Fibroblast of peridontal ligament (primary cell): ENCODE results near the gene TMEM147.

Experiments used
- DNase-seq: peaks from one replicate; pipeline ENCODE4 v3.0.0-alpha.2; 2010; ENCODE audit errors: extremely low read depth

Gene TMEM147

DNA sequence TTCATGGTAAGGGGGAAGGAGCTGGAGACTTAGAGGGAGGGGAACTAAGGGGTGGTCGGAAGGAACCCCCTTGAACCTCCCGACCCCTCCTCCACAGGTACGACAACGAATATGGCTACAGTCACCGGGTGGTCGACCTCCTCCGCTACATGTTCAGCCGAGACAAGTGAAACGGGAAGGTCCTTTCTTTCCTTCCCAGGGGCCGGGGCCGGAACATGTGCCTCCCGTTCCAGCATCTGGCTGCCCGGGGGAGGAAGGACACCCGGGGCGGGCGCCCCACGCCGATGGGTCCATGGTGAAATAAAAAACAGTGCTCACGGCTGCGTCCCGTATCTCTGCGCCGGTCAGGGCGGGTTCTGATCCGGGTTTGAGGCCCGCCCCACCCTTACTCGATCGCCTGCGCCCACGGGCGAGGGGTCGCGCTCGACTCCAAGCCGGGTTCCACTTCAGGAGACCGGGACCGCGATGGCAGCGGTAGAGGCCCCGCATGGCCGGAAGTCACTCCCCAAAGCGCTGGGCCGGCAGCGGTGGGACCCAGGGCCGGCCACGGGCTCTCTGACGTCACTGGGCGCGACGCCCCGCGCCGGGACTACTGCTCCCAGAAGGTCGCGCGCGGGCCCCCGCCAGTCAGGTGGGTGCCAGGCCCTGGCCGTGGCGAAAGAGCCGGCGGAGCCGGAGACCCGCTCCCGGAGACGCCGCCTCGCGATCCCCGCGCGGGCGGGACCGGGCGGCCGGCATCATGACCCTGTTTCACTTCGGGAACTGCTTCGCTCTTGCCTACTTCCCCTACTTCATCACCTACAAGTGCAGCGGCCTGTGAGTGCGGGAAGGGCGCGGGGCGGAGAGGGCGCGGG is at the start of gene TMEM147:
TSS of gene TMEM147 (plus strand) at position 626 of the 854 bp plus-strand sequence. CDS start at position 740, 114 bp downstream.
- DNase-seq: peak; percentile 76

GRCh38 chr19:35497406-35497805 is 48.0 kb upstream of the TMEM147 start:
- no peak for DNase-seq

GRCh38 chr19:35498220-35498619 is 47.2 kb upstream of the TMEM147 start:
- DNase-seq: no peak

DNA sequence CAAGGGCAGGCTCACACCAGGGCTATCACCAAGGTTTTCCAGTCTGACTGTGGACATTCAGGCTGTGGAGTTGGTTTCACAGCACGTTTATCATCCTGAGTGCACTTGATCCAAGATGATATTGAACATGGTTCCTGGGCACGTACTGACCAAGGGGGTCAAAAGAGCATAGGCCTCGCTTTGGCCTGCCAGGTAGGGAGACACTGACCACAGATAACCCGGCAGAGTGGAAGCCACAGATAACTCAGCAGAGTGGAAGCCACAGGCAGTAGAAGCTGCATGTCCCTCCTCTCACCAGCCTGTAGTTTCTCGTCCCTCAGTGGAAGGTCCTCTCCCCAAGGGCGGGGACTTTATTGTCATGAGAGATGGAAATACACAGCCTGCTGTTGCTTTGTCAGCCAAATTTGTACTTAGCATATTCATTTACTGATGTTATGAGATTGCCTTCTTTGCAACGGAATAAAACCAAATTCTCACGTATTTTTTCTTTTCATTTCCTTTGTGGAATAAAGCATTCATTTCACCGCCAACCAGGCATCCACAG is 46.4 kb upstream of the TMEM147 start:
- no peak for DNase-seq

DNA sequence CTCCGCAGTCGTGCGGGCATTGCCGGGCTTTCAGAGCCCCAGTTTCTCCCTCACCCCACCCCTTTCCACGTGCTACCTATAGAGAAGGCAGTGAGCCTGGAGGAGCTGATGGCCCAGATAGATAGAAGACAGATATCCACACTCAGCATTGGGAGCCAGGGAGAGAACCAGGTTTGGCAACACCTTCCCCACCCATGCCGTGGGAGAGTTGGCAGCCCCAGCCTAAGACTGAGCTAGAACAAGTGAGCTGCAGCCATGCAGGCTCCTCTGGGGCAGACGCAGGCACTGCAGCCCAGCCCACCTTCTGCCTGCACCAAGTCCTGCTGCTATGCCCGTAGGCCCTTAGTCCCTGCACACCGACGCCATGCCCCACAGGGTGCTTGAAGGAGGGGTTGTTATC is 44.8 kb upstream of the TMEM147 start:
- no peak for DNase-seq

DNA sequence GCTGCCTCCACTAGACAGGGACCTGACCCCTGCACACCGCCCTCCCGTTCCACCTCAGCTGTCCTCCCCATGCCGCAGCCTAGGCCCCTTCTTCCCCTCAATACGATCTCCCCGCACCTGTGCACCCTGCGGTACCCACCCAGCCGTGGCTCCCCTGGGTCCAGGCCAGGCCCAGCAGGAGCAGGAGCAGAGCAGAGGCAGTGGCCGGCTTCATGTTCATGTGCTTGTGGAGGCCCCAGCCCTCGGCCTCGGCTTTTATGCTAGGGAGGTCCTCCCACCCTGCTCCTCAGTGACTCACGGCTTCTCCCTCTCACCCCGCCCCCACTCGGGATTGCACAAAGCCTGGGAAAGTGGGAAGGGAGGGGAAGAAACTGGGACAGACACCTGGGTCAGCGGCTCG is 43.7 kb upstream of the TMEM147 start:
- DNase-seq: no peak

DNA sequence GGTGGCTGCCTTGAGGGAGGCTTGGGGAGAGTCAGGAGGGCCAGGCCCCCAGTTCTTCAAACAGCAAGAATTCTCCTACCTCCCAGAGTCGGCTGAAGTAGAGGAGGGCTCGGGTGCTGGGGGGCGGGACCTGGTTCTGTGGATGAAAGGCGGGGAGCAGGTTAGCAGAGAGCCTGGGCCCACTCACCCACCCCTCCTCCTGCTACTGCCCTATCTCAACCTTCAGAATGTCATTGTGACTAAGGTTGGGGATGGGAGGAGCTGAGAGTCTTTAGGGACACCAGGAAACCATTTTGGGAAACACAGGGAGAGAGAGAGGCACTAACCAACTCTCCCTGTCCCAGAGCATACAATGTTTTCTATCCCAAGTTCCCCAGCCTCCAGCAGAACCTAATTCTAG is 42.7 kb upstream of the TMEM147 start:
- no peak for DNase-seq

DNA sequence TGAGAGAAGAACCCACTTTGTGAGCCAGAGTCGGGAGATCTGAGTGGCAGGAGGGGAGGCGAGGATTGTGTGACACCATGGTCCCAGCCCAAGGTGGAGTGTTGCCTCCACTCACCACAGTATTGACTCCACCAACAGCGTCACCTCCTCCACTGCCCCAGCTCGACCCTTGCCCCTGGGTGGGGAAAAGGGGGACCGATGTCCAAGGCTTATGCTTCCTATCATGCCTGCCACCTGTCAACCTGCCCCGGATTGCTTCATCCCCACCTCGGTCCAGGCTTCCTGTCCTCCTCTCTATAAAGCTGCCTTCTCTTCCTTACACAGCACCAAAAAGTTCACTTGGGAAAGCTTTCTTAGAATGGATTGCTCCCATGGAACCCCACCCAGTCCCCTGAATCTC is 39.4 kb upstream of the TMEM147 start:
- no peak for DNase-seq

GRCh38 chr19:35507561-35507960 is 37.9 kb upstream of the TMEM147 start:
- no peak for DNase-seq

- no peak for DNase-seq
Observed at GRCh38 chr19:35508129-35508528, 37.3 kb upstream of the TMEM147 start.

- DNase-seq: no peak
Observed at GRCh38 chr19:35509018-35509652, 36.3 kb upstream of the TMEM147 start.

DNA sequence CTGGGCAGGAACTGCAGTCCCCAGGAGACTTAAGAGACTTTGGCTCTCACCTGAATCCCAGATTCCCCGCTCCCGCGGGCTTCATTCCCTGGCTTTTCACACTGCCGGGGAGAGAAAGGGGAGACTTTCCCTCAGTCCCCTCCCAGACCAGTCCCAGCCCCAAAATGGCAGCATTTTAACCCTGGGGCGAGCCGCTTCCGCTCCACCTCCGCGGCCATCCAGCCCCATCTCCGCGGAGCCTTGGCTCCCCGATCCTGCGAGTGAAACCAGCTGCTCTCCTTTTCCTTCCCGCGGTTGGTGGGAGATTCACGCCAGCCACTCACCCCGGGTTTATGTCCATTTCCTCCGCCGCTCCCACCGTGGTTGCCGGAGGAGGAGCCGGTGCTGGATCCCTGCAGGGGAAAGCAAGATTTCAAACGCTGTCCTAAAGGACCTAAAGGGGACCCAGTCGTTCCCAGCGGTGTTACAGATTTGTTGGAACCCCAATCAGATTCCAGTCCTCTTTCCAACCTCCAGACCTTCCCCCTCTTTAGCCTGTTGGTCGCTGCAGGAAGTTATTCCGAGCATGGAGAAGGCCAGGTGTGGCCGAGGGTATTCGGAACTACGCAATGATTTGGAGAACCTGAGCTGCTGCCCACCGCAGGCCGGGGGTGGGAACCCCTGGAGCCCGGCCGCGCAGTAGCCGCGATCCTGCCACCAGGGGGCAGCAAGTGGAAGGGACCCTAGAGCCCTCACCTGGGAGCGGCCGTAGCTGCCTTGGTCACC is 35.4 kb upstream of the TMEM147 start:
- peak; percentile 18 for DNase-seq

- DNase-seq: no peak
Observed at GRCh38 chr19:35510626-35510964, 34.8 kb upstream of the TMEM147 start.

GRCh38 chr19:35511337-35511736 is 34.1 kb upstream of the TMEM147 start:
- no peak for DNase-seq

- no peak for DNase-seq
Observed at GRCh38 chr19:35512831-35513627, 32.4 kb upstream of the TMEM147 start.

- peak; percentile 55 for DNase-seq
Observed at GRCh38 chr19:35513628-35514281, 31.7 kb upstream of the TMEM147 start, which contains the start of gene DMKN. TSS of gene DMKN (minus strand) at chr19:35513649. CDS start at chr19:35513475, 174 bp downstream.

DNA sequence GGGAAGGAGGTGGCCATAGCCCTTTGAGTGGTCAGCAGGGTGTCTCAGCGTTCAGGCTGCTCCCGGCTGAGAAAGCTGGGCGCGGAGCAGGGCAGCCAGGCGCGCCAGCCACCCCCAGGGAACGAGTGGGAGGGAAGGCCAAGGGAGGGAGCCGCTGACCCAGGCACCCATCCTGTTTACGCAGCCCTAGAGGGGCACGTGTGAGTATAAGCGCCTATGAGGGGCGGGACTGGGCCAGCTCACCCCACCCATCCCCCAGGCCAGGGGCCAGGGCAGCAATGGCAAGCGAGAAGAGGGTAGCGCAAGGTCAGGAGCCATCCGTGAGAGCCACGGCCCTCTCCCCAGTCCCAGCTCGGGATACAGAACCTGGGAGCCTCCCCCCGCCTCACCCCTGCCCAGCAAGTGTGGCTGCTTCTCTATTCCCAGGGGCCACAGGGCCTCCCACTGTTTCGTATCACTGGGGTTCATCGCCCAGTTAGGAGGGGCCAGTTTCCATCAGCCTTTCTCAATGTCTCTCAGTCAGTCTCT is 31.1 kb upstream of the TMEM147 start:
- peak; percentile 12 for DNase-seq

DNA sequence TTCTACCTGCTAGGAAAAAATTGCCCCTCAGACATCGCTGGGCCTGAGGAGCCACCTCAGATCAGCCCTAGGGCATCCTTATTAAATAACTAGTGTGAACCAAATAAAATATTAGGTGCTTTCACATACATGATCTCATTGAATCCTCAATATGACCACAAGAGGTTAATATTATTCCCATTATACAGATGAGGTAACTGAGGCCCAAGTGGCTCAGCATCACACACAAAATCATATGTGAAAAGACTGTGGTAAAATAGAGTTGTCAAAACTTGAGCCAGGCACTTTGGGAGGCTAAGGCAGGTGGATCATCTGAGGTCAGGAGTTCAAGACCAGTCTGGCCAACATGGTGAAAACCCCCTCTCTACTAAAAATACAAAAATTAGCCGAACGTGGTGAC is 29.1 kb upstream of the TMEM147 start:
- DNase-seq: no peak

GRCh38 chr19:35517342-35517741 is 28.1 kb upstream of the TMEM147 start:
- DNase-seq: no peak

- DNase-seq: peak; percentile 97
Observed at GRCh38 chr19:35518313-35518712, 27.1 kb upstream of the TMEM147 start.

- peak; percentile 21 for DNase-seq
Observed at GRCh38 chr19:35519291-35519690, 26.1 kb upstream of the TMEM147 start.
